ENCODE data around the gene ATP8B4. TPM values are rescaled to one million over a fixed set of nuclear protein-coding genes. Genes with fewer than 3 reads are reported as not detected.

The ATP8B4 gene
- total RNA-seq, 2 donors from 2014 or later: 13.8 to 21.1 TPM

DNA sequence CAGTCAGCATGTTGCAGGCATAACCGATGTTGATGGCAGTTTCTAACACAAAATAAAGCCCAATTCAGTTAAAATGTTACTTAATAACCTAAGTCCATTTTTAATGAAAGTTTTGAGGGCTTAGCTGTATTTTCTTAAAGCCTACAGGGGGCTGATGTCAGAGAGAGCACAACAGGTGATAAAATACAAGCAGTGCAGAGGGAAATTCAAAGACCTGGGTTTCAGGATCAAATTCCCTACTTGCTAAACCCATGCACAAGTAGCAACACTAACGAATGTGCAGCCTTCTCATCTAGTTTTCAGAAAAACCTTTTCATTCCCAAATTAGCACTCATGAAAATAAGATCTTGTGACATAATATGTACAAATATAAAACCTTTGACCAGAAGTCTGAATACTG is 202.0 kb downstream of the ATP8B4 start:
- no peak for DNase-seq (ENCODE audit: low spot score)
- intact Hi-C loops (cut with DNase I): no loop called here

DNA sequence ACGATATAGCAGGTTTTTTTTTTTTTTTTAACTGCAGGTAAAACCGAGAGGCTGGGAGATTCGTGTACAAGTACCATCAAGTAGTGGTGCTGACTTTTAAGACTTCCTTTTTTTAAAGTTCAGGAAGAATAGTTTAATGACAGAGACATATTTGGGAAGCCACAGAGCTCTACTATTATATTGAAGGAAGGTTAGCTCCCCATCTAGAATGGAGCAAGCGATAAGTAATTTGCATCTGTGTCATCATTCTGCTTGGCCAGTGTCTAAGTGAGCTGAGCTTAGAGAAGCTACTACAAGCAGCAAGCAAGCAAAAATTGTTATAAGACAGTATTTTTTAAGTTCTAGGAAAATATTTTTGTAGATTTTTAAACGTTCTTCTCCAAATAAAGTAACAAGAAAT is 203.2 kb downstream of the ATP8B4 start:
- intact Hi-C loops (cut with DNase I): no loop called here
- DNase-seq (ENCODE audit: low spot score): no peak

DNA sequence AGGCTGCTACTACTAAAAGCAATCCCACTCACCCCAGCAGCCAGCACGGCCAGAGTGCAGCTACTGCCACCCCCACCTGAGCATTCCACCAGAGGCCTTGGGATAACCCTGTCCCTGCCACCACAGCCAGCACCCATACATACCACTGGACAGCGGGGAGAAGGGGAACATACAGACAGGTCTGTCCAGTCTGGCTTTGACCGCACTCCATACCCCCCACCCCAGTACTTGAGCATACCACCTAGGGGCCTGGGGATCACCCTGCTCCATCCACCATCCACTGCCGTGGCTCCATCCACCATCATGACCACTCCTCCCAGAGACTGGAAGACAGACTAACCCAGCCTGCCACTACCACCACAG is 210.1 kb downstream of the ATP8B4 start:
- intact Hi-C loops (cut with DNase I): loop anchor here in 1 of 2 donors (10.0 kb wide), 1 partner anchor 146 kb away; no protein-coding TSS in a partner anchor
- no peak for DNase-seq (ENCODE audit: low spot score)

GRCh38 chr15:49908236-49908932 is 210.6 kb downstream of the ATP8B4 start:
- intact Hi-C loops (cut with DNase I): loop anchor here in 1 of 2 donors (10.0 kb wide), 1 partner anchor 146 kb away; no protein-coding TSS in a partner anchor
- no peak for DNase-seq (ENCODE audit: low spot score)

DNA sequence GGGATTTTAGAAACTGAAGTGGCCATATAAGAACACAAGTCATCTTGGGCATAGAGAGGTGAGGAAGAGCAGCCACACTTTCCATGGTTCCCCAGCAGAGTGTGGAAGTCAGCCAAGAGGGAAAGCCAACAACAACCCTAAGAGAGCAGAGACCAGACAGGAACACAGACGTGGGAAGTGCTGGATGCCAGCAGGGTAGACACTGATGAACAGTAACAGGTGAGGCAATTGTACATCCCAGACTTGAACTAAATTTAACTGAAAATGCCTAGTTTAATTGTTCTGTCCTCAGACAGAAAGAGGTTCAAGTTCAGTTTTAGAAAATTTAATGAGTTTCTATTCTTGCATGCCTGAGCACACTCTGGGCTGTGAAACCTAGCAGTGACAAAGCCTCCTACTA is 212.1 kb downstream of the ATP8B4 start:
- no peak for DNase-seq (ENCODE audit: low spot score)
- intact Hi-C loops (cut with DNase I): loop anchor here in 1 of 2 donors (10.0 kb wide), 1 partner anchor 148 kb away; no protein-coding TSS in a partner anchor

DNA sequence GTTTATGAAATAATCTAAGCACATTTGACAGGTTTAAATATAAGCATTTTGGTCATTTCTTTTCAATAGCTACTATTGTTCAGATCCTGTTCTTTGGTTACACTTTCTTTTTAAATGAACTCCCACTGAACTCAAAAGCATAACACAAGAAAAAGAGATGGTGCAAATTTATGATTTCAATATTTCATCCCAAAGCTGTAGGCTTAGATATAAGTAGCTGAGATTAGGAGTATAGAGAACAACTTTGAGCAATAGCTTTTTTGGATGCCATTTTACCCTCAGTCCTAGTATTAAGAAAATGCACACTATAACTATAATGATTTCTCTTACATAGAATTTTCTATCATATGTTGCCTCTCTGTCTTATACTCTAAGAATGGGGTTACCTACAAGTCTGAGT is 213.8 kb downstream of the ATP8B4 start:
- intact Hi-C loops (cut with DNase I): loop anchor here in 1 of 2 donors (10.0 kb wide), 1 partner anchor 150 kb away; no protein-coding TSS in a partner anchor
- DNase-seq (ENCODE audit: low spot score): no peak

DNA sequence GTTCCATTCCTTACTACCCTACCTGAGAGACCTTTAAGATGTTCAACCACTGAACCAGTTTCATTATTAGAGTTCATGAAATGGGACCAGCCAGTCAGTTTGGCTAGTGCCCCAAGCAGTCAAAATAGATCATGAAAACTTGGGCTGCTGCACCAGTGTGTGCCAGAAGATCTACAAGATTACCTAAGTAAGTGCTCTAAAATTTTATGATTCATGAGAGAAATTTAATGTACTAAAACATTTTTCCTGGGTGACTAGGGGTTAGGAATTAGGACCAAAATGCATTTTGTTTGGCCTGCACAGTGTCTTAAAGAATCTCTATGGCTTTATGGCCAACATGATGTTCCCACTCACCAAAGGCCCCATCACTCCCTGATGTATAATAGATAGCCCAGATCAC is 214.7 kb downstream of the ATP8B4 start:
- intact Hi-C loops (cut with DNase I): loop anchor here (5.0 to 10.0 kb wide), 2 partner anchors 148 to 151 kb away; no protein-coding TSS in a partner anchor
- DNase-seq (ENCODE audit: low spot score): no peak

DNA sequence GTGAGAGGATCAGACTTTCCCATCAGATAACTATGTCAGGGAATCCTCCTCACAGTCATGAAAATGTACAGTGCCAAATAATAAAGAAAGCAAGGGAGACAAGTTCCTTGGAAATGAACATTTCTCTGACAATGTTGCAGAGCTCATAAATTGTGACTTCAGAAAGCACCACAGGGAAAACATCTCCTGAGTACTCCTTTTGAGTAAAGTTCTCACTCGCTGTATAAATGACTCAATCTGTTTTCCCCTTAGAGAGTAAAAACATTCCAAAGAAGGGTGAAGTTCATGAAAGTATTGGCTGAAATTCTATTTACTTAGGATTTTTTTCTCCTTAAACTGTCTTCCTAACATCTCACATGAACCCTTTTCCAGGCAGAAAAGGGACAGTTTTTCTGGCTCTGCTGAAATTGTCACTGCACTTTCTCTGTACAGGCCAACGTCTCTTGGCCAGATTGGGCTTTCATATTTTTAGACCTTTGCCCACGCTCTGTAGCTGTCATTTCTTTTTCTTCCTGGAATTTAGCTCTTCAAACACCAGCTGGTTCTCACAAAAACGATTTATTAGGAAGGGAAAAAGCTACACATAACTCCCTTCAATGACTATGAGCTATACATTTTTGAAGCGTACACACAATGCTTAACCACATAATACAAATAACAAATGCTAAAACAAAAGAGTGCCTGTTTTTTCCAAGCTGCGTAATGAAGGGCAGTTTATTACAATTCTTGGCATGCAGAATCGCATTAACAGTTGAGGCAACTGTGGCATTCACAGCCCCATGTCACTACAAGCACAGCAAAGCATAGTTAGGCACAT is 216.1 kb downstream of the ATP8B4 start:
- intact Hi-C loops (cut with DNase I): loop anchor here (5.0 to 10.0 kb wide), 2 partner anchors 149 to 152 kb away; no protein-coding TSS in a partner anchor
- DNase-seq (ENCODE audit: low spot score): no peak

DNA sequence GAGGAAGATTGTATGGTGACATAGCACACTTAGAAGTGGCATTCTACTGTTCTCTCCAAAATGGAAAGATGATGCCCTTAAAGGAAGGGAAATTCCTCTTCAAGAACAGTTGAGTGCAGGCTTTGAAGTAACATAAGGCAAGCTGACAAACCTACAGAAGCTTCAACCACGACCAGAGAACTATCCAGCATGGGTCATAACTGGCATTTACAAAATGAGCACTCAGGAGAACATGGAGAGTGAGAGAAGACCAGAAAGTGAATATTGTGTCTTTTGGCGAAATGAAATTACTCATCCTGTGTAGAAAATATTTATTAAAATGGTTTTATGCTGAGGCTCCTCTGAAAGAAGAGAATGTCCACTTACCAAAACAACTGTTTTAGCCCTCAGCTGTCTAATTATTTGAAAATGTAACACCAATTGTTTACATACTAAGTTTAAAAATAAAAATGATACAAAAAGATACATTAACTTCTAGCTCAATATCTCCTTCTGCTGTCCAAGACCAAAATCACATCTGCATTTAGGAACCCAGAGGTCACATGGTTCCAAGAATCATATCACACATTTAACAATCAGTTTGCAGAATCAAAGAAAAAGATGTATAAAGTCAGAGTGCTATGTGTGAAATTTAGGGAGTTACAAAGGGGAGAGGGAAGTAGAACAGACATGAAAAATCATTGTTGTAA is 216.9 kb downstream of the ATP8B4 start:
- DNase-seq (ENCODE audit: low spot score): no peak
- intact Hi-C loops (cut with DNase I): loop anchor here (5.0 to 10.0 kb wide), 2 partner anchors 150 to 153 kb away; no protein-coding TSS in a partner anchor

GRCh38 chr15:49901321-49901720 is 217.7 kb downstream of the ATP8B4 start:
- no peak for DNase-seq (ENCODE audit: low spot score)

GRCh38 chr15:49900903-49901235 is 218.2 kb downstream of the ATP8B4 start:
- DNase-seq (ENCODE audit: low spot score): no peak
- intact Hi-C loops (cut with DNase I): loop anchor here (5.0 to 10.0 kb wide), 2 partner anchors 151 to 154 kb away; no protein-coding TSS in a partner anchor

More at GRCh38 chr15:49901321-49901720, 217.7 kb downstream of the ATP8B4 start:
- intact Hi-C loops (cut with DNase I): loop anchor here (5.0 to 10.0 kb wide), 2 partner anchors 151 to 153 kb away; no protein-coding TSS in a partner anchor

GRCh38 chr15:49900006-49900902 is 218.8 kb downstream of the ATP8B4 start:
- intact Hi-C loops (cut with DNase I): loop anchor here (5.0 to 10.0 kb wide), 2 partner anchors 152 to 155 kb away; no protein-coding TSS in a partner anchor
- no peak for DNase-seq (ENCODE audit: low spot score)

GRCh38 chr15:49898575-49899283 is 220.3 kb downstream of the ATP8B4 start:
- intact Hi-C loops (cut with DNase I): loop anchor here in 1 of 2 donors (10.0 kb wide), 1 partner anchor 244 kb away; no protein-coding TSS in a partner anchor
- DNase-seq (ENCODE audit: low spot score): no peak

- intact Hi-C loops (cut with DNase I): loop anchor here in 1 of 2 donors (10.0 kb wide), 1 partner anchor 243 kb away; no protein-coding TSS in a partner anchor
- no peak for DNase-seq (ENCODE audit: low spot score)
These were observed 220.9 kb downstream of the ATP8B4 start for GRCh38 chr15:49898097-49898496.

GRCh38 chr15:49895347-49896223 is 223.4 kb downstream of the ATP8B4 start:
- no peak for DNase-seq (ENCODE audit: low spot score)
- intact Hi-C loops (cut with DNase I): loop anchor here in 1 of 2 donors (10.0 kb wide), 1 partner anchor 241 kb away; no protein-coding TSS in a partner anchor

- no peak for DNase-seq (ENCODE audit: low spot score)
- intact Hi-C loops (cut with DNase I): loop anchor here in 1 of 2 donors (10.0 kb wide), 1 partner anchor 236 kb away; no protein-coding TSS in a partner anchor
These were observed 228.3 kb downstream of the ATP8B4 start for GRCh38 chr15:49890689-49891088.

DNA sequence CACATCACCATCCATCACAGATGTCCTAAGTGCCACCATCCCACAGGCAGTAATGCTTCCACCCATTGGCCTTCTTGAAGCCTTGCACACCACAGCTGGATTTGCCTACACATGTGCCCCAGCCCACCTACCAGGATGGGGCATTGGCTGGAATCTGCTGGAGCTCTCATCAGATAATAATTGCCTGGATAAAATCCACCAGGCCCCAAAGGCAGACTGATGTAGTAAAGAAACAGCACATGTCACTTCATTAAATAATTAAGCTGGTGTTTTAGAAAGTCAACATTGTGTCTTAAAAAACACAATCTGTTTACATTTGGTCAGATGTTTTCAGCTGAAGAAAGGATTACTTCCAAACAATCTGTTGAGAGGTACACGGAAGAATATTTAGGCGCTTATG is 229.5 kb downstream of the ATP8B4 start:
- intact Hi-C loops (cut with DNase I): no loop called here
- no peak for DNase-seq (ENCODE audit: low spot score)
